Osteocyte (in vitro differentiated cells): ENCODE results near the gene EDN2. TPM values are rescaled to one million over a fixed set of nuclear protein-coding genes. Genes with fewer than 3 reads are reported as not detected.

Experiments used
- DNase-seq: peaks from one replicate; pipeline ENCODE4 v3.0.0; 2021; ENCODE audit warnings: mixed read lengths; ENCODE audit not compliant: unreplicated experiment; ENCODE audit errors: extremely low spot score
- H3K27ac Mint-ChIP-seq: one replicate; pipeline ENCODE4 v1.8.0; 2021; ENCODE audit warnings: mild to moderate bottlenecking, mixed read lengths; ENCODE audit not compliant: unreplicated experiment
- H3K27me3 Mint-ChIP-seq: one replicate; pipeline ENCODE4 v1.8.0; 2021; ENCODE audit warnings: mixed read lengths; ENCODE audit not compliant: unreplicated experiment
- H3K36me3 Mint-ChIP-seq: one replicate; pipeline ENCODE4 v1.8.0; 2021; ENCODE audit warnings: mixed read lengths; ENCODE audit not compliant: unreplicated experiment
- H3K4me1 Mint-ChIP-seq: one replicate; pipeline ENCODE4 v1.8.0; 2021; ENCODE audit warnings: mixed read lengths; ENCODE audit not compliant: unreplicated experiment
- H3K4me3 Mint-ChIP-seq: one replicate; pipeline ENCODE4 v1.8.0; 2021; ENCODE audit warnings: mild to moderate bottlenecking, moderate library complexity, mixed read lengths; ENCODE audit not compliant: unreplicated experiment
- H3K9me3 Mint-ChIP-seq: one replicate; pipeline ENCODE4 v1.8.0; 2021; ENCODE audit warnings: mixed read lengths; ENCODE audit not compliant: unreplicated experiment
- CTCF ChIP-seq: fragments of 200-600 bp; sonication (generic); IDR thresholded peaks from 2 replicates; pipeline ENCODE4 v1.5.0; 2021; ENCODE audit warnings: antibody characterized with exemption, mild to moderate bottlenecking, moderate library complexity
- total RNA-seq: library from RNA; stranded (reverse); gene quantifications from 2 replicates; pipeline ENCODE4 v1.2.1, GENCODE V29; 2021

The EDN2 gene
- total RNA-seq, 1 donor from 2014 or later: not detected

GRCh38 chr1:41525891-41526587 is 41.6 kb upstream of the EDN2 start:
- no peaks in the 10 kb centered on the region for H3K9me3 Mint-ChIP-seq
- no peak for DNase-seq

GRCh38 chr1:41524676-41525675 is 40.5 kb upstream of the EDN2 start:
- no peak overlapping the region for H3K27ac Mint-ChIP-seq
- DNase-seq: no peak
- no peak for TF ChIP-seq CTCF

More at GRCh38 chr1:41525891-41526587, 41.6 kb upstream of the EDN2 start:
- Mint-ChIP-seq H3K36me3 (no peaks in the 10 kb centered on the region), H3K4me3 (no peak overlapping the region), H3K27ac (no peak overlapping the region), H3K27me3 (peaks cover 3% of the 10 kb centered on the region), H3K4me1 (no peaks in the 10 kb centered on the region)
- TF ChIP-seq CTCF: no peak

GRCh38 chr1:41523949-41524675 is 39.6 kb upstream of the EDN2 start:
- Mint-ChIP-seq H3K4me3 (no peak overlapping the region), H3K36me3 (no peaks in the 10 kb centered on the region), H3K9me3 (no peaks in the 10 kb centered on the region), H3K27ac (no peak overlapping the region), H3K4me1 (no peaks in the 10 kb centered on the region), H3K27me3 (no peaks in the 10 kb centered on the region)
- no peak for TF ChIP-seq CTCF
- DNase-seq: no peak

More at GRCh38 chr1:41524676-41525675, 40.5 kb upstream of the EDN2 start:
- no peak overlapping the region for H3K4me3 Mint-ChIP-seq
- H3K9me3 Mint-ChIP-seq: no peaks in the 10 kb centered on the region
- H3K4me1 Mint-ChIP-seq: no peaks in the 10 kb centered on the region
- no peaks in the 10 kb centered on the region for H3K36me3 Mint-ChIP-seq
- H3K27me3 Mint-ChIP-seq: no peaks in the 10 kb centered on the region

- Mint-ChIP-seq H3K27ac (no peak overlapping the region), H3K36me3 (no peaks in the 10 kb centered on the region), H3K4me3 (no peak overlapping the region), H3K27me3 (no peaks in the 10 kb centered on the region), H3K4me1 (no peaks in the 10 kb centered on the region), H3K9me3 (no peaks in the 10 kb centered on the region)
- TF ChIP-seq CTCF: no peak
- no peak for DNase-seq
Observed at GRCh38 chr1:41523071-41523470, 38.6 kb upstream of the EDN2 start.
